HFFc6 (cell line): ENCODE measurements around the gene ZNF629. TPM values are rescaled to one million over a fixed set of nuclear protein-coding genes. Genes with fewer than 3 reads are reported as not detected.

Experiments used
- DNase-seq: peaks from one replicate; pipeline ENCODE4 v3.0.0-alpha.2; 2018
- H3K27ac Mint-ChIP-seq: 2 replicates; pipeline ENCODE4 v1.8.0; 2020; ENCODE audit warnings: mild to moderate bottlenecking, mixed read lengths
- H3K27me3 Mint-ChIP-seq: 2 replicates; pipeline ENCODE4 v1.8.0; 2021; ENCODE audit warnings: mild to moderate bottlenecking, moderate library complexity, mixed read lengths; ENCODE audit not compliant: insufficient read depth
- H3K36me3 Mint-ChIP-seq: 2 replicates; pipeline ENCODE4 v1.8.0; 2021; ENCODE audit warnings: low read depth, mixed read lengths
- H3K4me1 Mint-ChIP-seq: 2 replicates; pipeline ENCODE4 v1.8.0; 2020; ENCODE audit warnings: low read depth, mixed read lengths
- H3K4me3 Mint-ChIP-seq: 2 replicates; pipeline ENCODE4 v1.8.0; 2020; ENCODE audit warnings: mild to moderate bottlenecking, moderate library complexity, mixed read lengths
- H3K9me3 Mint-ChIP-seq: 2 replicates; pipeline ENCODE4 v1.8.0; 2020; ENCODE audit warnings: mild to moderate bottlenecking, mixed read lengths
- CTCF ChIP-seq: fragments of 200-600 bp; sonication (generic); IDR thresholded peaks from 2 replicates; pipeline ENCODE4 v1.5.0; 2021; ENCODE audit warnings: antibody characterized with exemption, mild to moderate bottlenecking
- total RNA-seq, 6 experiments: library from RNA; stranded (reverse); fragmentation: NEBNext Ultra II Directional; extraction: Animal tissue kit (Norgen Biotek cat#: 25700); gene quantifications; 2 replicates in 1 of 6; 3 replicates in 5 of 6; pipeline ENCODE4 v1.2.3, GENCODE V29; 2021

Gene ZNF629
- total RNA-seq, 6 experiments from 2014 or later = 19.4 to 21.8 (median 21.0) TPM

DNA sequence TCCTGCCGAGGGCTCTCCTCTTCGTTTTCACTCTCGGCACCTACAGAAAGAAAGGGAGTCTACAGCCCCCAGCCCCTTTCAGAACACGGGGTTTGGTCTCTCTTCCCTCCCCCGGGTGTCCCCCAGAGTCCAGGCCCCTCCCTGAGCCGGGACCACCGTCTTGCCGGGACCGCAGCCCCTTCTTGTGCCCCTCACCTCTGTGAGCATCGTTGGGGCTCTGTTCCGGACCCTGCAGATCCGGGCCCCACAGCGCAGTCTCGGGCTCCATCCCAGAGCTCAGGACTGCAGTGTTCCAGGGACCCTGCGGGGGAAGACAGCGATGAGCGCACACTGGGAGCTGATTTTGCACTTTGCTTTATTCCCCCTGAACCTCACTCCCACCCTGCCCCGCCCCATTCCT lies 2.8 kb downstream of the ZNF629 start:
- DNase-seq = no peak
- Mint-ChIP-seq H3K4me3 (no peak overlapping the region), H3K9me3 (no peaks in the 10 kb centered on the region), H3K4me1 (peaks cover 25% of the 10 kb centered on the region), H3K27me3 (no peaks in the 10 kb centered on the region; the same call in none of the 2 replicates), H3K27ac (no peak overlapping the region), H3K36me3 (peaks cover 8% of the 10 kb centered on the region; the same call in 1 of the 2 replicates)
- TF ChIP-seq CTCF = no peak

GRCh38 chr16:30783280-30784109 lies 3.5 kb downstream of the ZNF629 start:
- no peak for TF ChIP-seq CTCF
- DNase-seq = no peak
- Mint-ChIP-seq H3K27me3 (peaks cover 3% of the 10 kb centered on the region), H3K36me3 (peaks cover 8% of the 10 kb centered on the region; the same call in 1 of the 2 replicates), H3K9me3 (no peaks in the 10 kb centered on the region), H3K4me1 (peaks cover 31% of the 10 kb centered on the region), H3K4me3 (no peak overlapping the region), H3K27ac (no peak overlapping the region)

DNA sequence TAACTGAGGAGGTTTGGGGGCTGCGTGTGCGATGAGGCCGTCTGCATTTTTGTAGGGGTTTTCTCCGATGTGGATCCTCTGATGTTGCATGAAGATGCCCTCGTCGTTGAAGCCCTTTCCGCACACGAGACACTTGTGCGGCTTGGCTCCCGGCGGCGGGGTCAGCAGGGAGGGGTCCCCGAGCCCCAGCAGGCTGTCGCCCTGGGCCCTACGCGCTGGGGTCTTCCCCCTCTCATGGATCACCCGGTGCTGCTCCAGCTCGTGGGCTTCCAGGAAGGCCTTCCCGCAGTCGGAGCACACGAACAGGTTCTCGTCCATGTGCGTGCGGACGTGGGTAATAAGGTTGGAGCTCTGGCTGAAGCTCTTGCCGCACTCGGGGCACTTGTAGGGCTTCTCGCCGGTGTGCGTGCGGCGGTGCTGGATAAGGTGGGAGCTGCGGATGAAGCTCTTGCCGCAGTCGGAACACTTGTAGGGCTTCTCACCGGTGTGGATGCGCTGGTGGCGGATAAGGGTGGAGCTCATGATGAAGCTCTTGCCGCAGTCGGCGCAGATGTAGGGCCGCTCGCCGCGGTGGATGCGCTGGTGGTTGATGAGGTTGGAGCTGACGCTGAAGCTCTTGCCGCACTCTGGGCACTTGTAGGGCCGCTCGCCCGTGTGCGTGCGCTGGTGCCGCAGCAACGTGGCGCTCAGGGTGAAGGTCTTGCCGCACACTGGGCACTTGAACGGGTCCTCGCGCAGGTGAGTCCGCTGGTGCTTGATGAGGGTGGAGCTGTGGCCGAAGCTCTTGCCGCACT lies 4.3 kb downstream of the ZNF629 start:
- Mint-ChIP-seq H3K36me3 (peaks cover 8% of the 10 kb centered on the region; the same call in 1 of the 2 replicates), H3K27me3 (peaks cover 5% of the 10 kb centered on the region), H3K4me3 (no peak overlapping the region), H3K27ac (no peak overlapping the region), H3K9me3 (no peaks in the 10 kb centered on the region), H3K4me1 (peaks cover 29% of the 10 kb centered on the region)
- TF ChIP-seq CTCF = no peak
- DNase-seq = no peak

- Mint-ChIP-seq H3K4me1 (peaks cover 31% of the 10 kb centered on the region), H3K36me3 (peaks cover 12% of the 10 kb centered on the region; the same call in 1 of the 2 replicates), H3K27me3 (peaks cover 9% of the 10 kb centered on the region), H3K4me3 (no peak overlapping the region), H3K9me3 (no peaks in the 10 kb centered on the region), H3K27ac (no peak overlapping the region)
- no peak for TF ChIP-seq CTCF
- no peak for DNase-seq
These were observed 6.5 kb downstream of the ZNF629 start for GRCh38 chr16:30780549-30780948.

- no peak overlapping the region for H3K4me3 Mint-ChIP-seq
- no peak overlapping the region for H3K27ac Mint-ChIP-seq
- H3K36me3 Mint-ChIP-seq = peaks cover 12% of the 10 kb centered on the region; the same call in 1 of the 2 replicates
- H3K4me1 Mint-ChIP-seq = peaks cover 30% of the 10 kb centered on the region
- DNase-seq = no peak
- no peaks in the 10 kb centered on the region for H3K9me3 Mint-ChIP-seq
- peaks cover 13% of the 10 kb centered on the region for H3K27me3 Mint-ChIP-seq
- no peak for TF ChIP-seq CTCF
These were observed 7.0 kb downstream of the ZNF629 start for GRCh38 chr16:30780021-30780420.
